Spleen (tissue), 7 donors: ENCODE results near the gene FAM219A.

ENCODE experiments used
- POLR2A ChIP-seq, 3 donors: fragments of 450-650 bp; IDR thresholded peaks; one replicate each; pipeline ENCODE4 v1.5.1; 2017; ENCODE audit warnings: antibody characterized with exemption in 3 of 3, mild to moderate bottlenecking in 1 of 3
- POLR2AphosphoS5 ChIP-seq, 3 donors: sonication (generic); formaldehyde crosslinking; IDR thresholded peaks; one replicate each; pipeline ENCODE4 v1.5.1; 2017; ENCODE audit warnings: antibody characterized with exemption in 3 of 3
- TF ChIP-seq, protein P1 (sequence below), 11 experiments: fragments of 200-600 bp in 7 of 11; fragments of 450-650 bp in 4 of 11; sonication (generic) in 4 of 11; IDR thresholded peaks in 8 of 11; conservative IDR thresholded peaks in 3 of 11; 1 replicate in 7 of 11; 2 replicates in 4 of 11; pipeline versions ENCODE4 v1.4.0 to v1.8.0; 2016 to 2021; ENCODE audit warnings: antibody characterized with exemption in 11 of 11, inconsistent platforms in 4 of 11, mild to moderate bottlenecking in 1 of 11
- donor health status: DM: no; HTN: no; CAD: no; lungs with moderate emphysema.
- donor health status: DM: no; HTN: no; CAD: no.
- donor health status: DM: no; HTN: no; CAD: no.

DNA sequence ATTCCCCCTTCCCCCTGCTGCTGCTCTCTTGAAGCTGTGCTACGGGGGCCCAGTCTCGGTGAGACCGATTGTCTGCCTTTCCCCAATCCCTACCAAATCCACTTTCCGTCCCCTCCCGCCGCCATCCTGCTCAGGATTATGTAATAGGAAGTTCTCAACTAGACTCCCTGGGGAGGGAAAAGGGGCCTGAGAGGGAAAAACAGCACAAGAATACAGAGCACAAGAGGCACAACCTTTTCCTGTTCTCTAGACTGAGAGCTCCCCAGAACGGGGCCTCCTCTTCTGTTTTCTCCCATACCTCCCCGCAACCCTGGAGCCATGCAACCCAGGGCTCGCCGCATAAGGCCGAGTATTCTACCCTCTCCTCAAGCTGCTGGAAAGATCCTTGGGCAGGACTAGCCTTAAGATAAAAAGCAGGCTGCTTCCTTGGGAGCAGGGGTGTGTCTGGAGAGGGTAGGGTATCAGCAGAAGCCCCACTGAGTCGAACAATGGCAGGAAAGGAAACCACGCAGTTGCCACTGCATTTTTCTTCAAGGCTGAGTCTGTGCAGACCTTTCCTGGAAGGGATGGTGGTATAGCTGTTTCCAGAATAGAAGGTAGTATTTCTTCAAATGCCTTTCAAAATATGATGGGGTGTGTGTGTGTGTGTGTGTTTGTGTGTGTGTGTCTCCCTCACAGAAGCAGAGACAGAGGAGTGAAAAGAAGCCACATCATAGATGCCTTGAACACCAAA lies 94.6 kb downstream of the FAM219A start:
- TF ChIP-seq, protein P1, sequence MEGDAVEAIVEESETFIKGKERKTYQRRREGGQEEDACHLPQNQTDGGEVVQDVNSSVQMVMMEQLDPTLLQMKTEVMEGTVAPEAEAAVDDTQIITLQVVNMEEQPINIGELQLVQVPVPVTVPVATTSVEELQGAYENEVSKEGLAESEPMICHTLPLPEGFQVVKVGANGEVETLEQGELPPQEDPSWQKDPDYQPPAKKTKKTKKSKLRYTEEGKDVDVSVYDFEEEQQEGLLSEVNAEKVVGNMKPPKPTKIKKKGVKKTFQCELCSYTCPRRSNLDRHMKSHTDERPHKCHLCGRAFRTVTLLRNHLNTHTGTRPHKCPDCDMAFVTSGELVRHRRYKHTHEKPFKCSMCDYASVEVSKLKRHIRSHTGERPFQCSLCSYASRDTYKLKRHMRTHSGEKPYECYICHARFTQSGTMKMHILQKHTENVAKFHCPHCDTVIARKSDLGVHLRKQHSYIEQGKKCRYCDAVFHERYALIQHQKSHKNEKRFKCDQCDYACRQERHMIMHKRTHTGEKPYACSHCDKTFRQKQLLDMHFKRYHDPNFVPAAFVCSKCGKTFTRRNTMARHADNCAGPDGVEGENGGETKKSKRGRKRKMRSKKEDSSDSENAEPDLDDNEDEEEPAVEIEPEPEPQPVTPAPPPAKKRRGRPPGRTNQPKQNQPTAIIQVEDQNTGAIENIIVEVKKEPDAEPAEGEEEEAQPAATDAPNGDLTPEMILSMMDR (IDR thresholded peaks at IDR 0.05 in 8 of 11, conservative IDR thresholded peaks at IDR 0.05 in 3 of 11): no peak
- TF ChIP-seq POLR2A (IDR thresholded peaks at IDR 0.05) (no peak), POLR2AphosphoS5 (IDR thresholded peaks at IDR 0.05) (no peak)
